GM21717 (cell line): ENCODE data around the gene EOLA2.
"Not testable (repeated sequence)": the region's sequence is repeated elsewhere in the genome, so short reads cannot be mapped to it uniquely, and the experiment has no call there.

Experiments
- ATAC-seq: cut with Tn5 transposase; IDR thresholded peaks from one replicate; pipeline ENCODE4 v1.9.1; 2021; ENCODE audit warnings: mild to moderate bottlenecking, moderate library complexity; ENCODE audit not compliant: unreplicated experiment

The EOLA2 gene

GRCh38 chrX:149933547-149933946, 4.7 kb downstream of the EOLA2 start:
- not testable (repeated sequence) for ATAC-seq

- ATAC-seq: not testable (repeated sequence)
These were observed 5.3 kb downstream of the EOLA2 start for GRCh38 chrX:149932970-149933369.

DNA sequence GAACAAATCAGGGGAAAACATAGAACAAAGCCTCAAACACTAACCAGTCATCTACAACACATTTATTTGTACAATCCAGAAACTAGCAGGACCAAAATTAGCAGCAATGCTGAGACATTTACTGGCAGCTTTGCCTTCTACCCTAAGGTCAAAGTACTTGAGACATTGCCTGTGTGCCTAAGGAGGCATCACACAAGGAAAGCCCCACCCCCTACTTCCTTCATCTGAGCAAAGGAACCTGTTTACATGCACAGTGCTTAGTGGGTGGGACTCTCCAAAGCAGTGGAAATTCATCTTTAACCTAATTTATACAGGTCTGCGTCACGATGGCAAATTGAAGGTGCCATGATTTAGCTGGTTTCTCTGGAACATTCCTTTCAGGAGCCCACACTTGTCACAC, 6.1 kb downstream of the EOLA2 start:
- not testable (repeated sequence) for ATAC-seq

DNA sequence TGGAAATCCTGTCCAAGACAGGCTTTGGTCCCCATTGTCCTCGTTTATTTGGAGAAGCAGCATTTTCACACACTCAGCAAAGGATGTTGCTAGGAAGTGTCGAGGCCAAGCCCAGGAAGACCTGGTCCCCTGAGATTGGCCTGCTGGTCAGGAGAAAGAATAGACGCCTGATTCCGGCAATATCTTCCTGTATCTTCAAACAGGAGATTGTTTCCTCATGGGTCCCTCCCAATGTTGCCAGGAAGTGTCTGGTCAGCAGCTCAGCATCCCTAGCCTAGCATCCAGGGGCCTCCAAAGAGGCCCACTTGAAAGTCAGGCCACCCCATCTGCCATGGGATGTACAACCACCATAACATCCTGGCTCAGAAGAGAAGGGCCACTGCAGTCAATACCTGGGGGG, 6.9 kb downstream of the EOLA2 start:
- not testable (repeated sequence) for ATAC-seq

- ATAC-seq: not testable (repeated sequence)
These were observed 8.9 kb downstream of the EOLA2 start, which contains the start of gene HSFX4 for GRCh38 chrX:149929400-149929799. HSFX4 (plus strand) TSS chrX:149929573; CDS start chrX:149929645, 72 bp downstream.

GRCh38 chrX:149928635-149929034, 9.7 kb downstream of the EOLA2 start:
- ATAC-seq: not testable (repeated sequence)

DNA sequence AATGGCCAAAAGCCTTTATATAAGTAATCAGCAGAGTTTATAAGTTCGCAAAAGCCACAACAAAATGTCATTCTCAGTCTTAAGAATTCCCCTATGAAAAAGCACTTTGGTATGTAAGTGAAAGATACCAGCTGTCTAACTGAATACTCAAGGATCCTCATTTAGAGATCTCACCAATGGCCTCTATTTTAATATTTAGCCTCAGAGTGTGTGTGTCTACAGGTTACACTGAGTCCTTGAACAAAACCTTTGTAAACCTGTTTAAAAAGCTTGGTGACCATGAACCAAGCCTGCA, 10.4 kb downstream of the EOLA2 start:
- ATAC-seq: peak; percentile 19

DNA sequence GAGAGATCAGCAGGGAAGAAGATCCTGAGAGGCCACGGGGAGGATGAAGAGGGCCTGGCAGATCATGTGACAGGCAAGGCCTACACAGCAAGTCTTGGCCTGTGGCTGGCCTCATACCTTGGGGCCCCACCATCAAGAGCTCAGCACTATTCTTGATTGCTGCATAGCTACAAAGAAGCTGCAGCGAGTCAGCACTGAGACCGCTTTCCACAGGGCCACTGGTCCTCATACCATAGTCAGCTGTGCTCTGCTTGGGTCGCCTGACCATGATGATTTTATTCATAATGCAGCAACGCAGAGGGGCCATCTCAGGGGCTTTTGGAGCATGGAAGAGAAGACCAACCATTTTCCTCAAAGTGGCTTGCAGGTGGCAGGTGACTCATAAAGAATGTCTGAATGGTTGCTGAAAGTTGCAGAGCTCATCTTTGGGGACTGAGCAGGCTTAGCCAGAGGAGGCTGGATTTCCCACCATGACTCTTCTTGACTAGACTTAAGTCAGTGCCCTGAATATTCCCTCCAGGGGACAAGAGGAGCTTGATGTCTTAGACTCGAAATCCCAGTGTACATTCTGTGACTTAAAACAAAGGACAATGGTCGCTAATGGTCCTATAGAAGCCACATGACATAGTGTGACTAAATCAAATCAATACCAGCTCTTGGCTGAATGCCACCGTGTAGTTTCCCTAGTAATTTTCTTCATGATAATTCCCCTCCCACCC, 10.9 kb downstream of the EOLA2 start:
- ATAC-seq: peak; percentile 45

DNA sequence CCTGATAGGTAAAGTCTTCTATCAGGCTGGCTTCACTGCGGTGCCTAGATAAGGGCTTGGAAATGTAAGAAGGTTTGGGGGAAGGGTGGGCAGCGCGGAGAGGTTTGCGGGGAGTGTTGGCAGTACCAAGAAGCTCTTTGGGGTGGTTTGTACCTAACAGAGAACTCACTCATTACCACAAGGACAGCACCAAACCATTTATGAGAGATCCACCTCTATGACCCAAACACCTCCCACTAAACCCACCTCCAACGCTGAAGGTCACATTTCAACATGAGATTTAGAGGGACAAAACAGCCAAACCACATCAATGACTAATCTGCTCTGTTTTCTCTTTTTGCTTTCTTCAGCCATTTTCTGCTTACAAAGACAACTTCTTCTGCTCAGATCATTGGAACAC, 13.9 kb downstream of the EOLA2 start:
- not testable (repeated sequence) for ATAC-seq

DNA sequence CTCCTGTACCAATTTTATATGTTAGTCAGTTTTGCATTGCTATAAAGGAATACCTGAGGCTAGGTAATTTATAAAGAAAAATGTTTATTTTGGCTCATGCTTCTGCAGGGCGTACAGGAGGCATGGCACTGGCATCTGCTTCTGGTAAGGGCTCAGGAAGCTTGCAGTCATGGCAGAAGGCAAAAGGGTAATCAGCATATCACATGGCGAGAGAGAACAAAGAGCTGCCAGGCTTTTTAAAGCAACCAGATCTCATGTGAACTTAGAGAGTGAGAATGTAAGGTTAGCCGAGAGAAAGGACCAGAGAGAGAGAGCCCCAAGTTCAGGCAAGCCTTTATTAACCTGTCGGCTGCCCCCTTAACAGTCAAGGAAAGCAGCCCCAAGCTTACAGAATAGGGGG, 14.5 kb downstream of the EOLA2 start:
- ATAC-seq: not testable (repeated sequence)

DNA sequence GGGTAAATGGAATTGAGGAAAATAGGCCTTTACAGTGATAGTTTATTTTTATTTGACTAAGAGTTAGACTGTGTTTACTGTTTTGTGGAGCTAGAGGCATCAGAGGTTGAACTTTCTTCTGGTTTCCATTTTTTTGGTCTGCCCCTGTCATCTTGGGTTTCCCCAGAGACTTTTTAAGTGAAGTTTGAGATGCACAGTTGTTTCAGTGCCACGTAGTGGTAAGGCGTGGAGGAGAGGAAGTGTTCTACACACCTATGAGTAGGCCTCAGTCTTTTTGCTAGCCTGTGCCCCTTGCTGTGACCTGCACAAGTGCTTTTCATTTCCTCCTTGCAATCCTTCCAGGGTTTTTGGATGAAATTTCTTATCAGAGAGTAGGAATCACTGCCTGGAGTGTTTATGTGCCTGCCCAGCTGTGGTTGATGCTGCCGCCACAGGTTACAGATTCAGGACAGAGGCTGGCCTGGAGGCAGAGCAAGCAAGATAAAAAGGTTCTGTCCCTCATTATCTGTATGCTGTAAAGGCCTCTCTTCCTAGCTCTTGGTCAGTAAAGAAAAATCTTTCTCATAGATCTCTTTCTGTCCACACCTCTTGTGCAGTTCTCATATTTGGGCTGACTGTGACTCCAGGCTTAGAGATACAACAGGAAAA, 21.4 kb downstream of the EOLA2 start:
- peak; percentile 75 for ATAC-seq

GRCh38 chrX:149910178-149910695, 28.1 kb downstream of the EOLA2 start:
- ATAC-seq: no peak

DNA sequence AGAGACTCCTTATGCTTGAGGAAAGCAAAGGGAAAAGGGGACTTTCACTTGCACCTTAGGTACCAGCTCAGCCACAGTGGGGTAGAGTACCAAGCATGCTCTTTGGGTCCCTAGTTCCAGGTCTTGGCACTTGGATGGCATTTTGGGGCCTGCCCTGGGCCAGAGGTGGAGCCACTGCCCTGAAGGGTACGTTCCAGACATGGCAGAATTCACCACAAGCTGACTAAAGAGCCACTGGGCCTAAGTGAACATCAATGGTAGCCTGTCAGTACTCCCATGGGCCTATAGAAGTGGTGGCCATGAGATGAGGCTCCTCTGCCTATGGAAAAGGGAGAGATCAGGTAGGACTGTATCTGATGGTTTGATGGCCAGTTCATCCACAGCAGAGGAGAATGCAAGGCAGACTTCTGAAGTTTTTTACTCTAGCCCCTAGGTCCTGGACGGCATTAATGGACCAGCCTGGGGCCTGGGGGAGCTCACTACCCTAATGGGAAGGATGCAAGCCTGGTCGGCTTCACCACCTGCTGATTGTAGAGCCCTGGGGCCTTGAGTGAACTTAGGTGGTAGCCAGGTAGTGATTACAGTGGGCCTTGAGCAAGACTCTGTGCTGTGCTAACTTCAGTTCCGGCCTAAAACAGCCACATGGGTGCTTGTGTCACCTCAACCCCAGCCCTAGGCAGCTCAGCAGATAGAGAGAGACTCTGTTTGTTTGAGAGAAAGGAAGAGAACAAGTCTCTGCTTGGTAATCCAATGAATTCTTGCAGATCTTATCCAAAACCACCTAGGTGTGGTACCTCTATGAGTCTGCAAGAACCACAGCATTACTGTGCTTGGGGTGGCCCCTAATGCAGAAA, 28.7 kb downstream of the EOLA2 start:
- ATAC-seq: no peak

GRCh38 chrX:149908727-149909126, 29.6 kb downstream of the EOLA2 start:
- ATAC-seq: no peak

GRCh38 chrX:149908308-149908707, 30.0 kb downstream of the EOLA2 start:
- peak; percentile 56 for ATAC-seq

DNA sequence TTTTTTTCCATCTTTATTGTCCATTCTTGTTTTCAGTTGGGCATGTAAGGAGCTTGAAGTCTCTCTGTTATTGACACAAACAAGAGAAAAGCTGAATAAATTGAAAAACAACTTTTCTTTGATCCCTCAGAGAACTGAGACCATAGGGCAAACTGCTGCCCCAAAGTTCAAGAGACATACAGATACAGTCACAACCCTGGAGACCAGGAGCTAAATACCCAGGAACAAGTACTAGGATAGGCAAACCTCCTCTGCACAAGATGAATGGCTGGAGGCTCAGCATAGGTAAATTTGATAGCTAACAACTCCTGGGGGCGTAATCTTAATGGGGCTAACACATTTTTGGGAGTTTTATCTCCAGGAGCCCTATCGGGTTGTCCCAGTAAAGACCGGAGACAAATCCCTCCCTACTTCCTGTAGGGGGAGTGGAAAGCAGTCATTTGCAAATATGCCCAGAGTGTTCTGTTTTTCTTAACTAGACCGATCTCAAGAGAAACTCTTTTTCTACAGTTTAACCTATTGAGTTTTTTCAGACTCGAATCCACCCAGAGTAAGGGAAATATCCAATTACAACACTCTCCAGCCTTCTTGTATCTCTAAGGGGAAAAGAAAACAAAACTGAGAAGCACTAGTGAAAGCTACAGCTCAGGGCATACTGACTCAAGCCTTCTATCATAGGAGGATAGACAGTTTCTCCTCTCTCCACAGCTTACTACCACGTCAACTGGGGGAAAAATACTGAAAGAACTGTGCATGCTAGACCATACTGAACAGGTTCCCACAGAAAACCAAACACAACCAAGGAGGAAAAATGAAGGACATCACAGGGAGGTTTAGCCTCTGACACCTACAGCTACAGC, 34.2 kb downstream of the EOLA2 start:
- ATAC-seq: peak; percentile 83

- ATAC-seq: no peak
These were observed 39.7 kb downstream of the EOLA2 start for GRCh38 chrX:149898554-149898953.

DNA sequence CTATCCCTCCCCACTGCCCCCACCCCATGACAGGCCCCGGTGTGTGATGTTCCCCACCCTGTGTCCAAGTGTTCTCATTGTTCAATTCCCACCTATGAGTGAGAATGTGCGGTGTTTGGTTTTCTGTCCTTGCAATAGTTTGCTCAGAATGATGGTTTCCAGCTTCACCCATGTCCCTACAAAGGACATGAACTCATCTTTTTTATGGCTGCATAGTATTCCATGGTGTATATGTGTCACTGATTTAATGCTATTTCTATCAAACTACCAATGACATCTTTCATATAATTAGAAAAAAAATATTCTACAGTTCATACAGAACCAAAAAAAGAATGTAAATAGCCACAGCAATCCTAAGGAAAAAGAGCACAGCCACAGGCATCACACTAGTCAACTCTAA, 47.5 kb downstream of the EOLA2 start:
- ATAC-seq: not testable (repeated sequence)
